Measurements from ENCODE around the gene CGREF1. TPM values are rescaled to one million over a fixed set of nuclear protein-coding genes. Genes with fewer than 3 reads are reported as not detected.

Gene CGREF1
- total RNA-seq, 2 experiments from 2014 or later, result not detected

- H3K9me3 ChIP-seq (ENCODE audit: low read length), result no peaks in the 10 kb centered on the region
- H3K4me2 ChIP-seq (ENCODE audit: low read length), result no peak overlapping the region
- no peak overlapping the region for H3K27ac ChIP-seq (ENCODE audit: low read depth, low read length, poor library complexity, severe bottlenecking)
- ChIA-PET POLR2A (interaction anchor here (0.5 kb wide), 1 partner anchor 24 kb away, joined by 3 read pairs; no protein-coding TSS in a partner anchor), CTCF (ENCODE audit: unreplicated experiment) (interaction anchor here (0.6 kb wide), 1 partner anchor 1280 kb away, joined by 3 read pairs; no protein-coding TSS in a partner anchor)
- intact Hi-C loops (cut with micrococcal nuclease; ENCODE audit: unreplicated experiment), result no loop called here
- TF ChIP-seq EZH2phosphoT487 (IDR thresholded peaks at IDR 0.05; ENCODE audit: borderline replicate concordance, low read depth, low read length) (no peak), CTCF (conservative IDR thresholded peaks at IDR 0.05; ENCODE audit: low read length) (no peak)
- BruUV-seq (replicated peaks), result no TSS peak
- peaks cover 51% of the 10 kb centered on the region for H3K36me3 ChIP-seq (ENCODE audit: insufficient read depth, low read length)
- H3K4me1 ChIP-seq (ENCODE audit: insufficient read depth, low read length, poor library complexity, severe bottlenecking), result peaks cover 7% of the 10 kb centered on the region
- no peaks in the 10 kb centered on the region for H3K9me2 ChIP-seq (ENCODE audit: insufficient read depth, low read length)
- no peak overlapping the region for H3K4me3 ChIP-seq (ENCODE audit: low read depth, low read length, poor library complexity, severe bottlenecking)
- H2AFZ ChIP-seq (ENCODE audit: low read length), result no peak overlapping the region
- DNase-seq (ENCODE audit: low spot score), result no peak
- H3K79me2 ChIP-seq (ENCODE audit: insufficient read depth, low read depth, low read length), result peaks cover 7% of the 10 kb centered on the region; the same call in 1 of the 2 replicates
- no peaks in the 10 kb centered on the region; the same call in 1 of the 2 replicates for H4K20me1 ChIP-seq (ENCODE audit: insufficient read depth, low read length)
Observed at GRCh38 chr2:27127883-27128667, 9.1 kb upstream of the CGREF1 start.

GRCh38 chr2:27126252-27126710 is 7.4 kb upstream of the CGREF1 start:
- Histone ChIP-seq H3K4me1 (ENCODE audit: insufficient read depth, low read length, poor library complexity, severe bottlenecking) (no peaks in the 10 kb centered on the region), H3K79me2 (ENCODE audit: insufficient read depth, low read depth, low read length) (no peaks in the 10 kb centered on the region), H3K4me3 (ENCODE audit: low read depth, low read length, poor library complexity, severe bottlenecking) (no peak overlapping the region), H3K27ac (ENCODE audit: low read depth, low read length, poor library complexity, severe bottlenecking) (no peak overlapping the region), H3K9me2 (ENCODE audit: insufficient read depth, low read length) (no peaks in the 10 kb centered on the region), H3K36me3 (ENCODE audit: insufficient read depth, low read length) (peaks cover 33% of the 10 kb centered on the region), H3K9me3 (ENCODE audit: low read length) (no peaks in the 10 kb centered on the region), H3K4me2 (ENCODE audit: low read length) (no peak overlapping the region), H4K20me1 (ENCODE audit: insufficient read depth, low read length) (no peaks in the 10 kb centered on the region), H2AFZ (ENCODE audit: low read length) (no peak overlapping the region)
- intact Hi-C loops (cut with micrococcal nuclease; ENCODE audit: unreplicated experiment), result no loop called here
- ChIA-PET POLR2A (interaction anchor here (0.6 to 1.4 kb wide), 2 partner anchors 20 to 212 kb away, joined by 3 to 6 read pairs; no protein-coding TSS in a partner anchor), CTCF (ENCODE audit: unreplicated experiment) (no interaction called here)
- TSS peak; percentile 43 for BruUV-seq (replicated peaks)
- DNase-seq (ENCODE audit: low spot score), result no peak
- TF ChIP-seq EZH2phosphoT487 (IDR thresholded peaks at IDR 0.05; ENCODE audit: borderline replicate concordance, low read depth, low read length), result no peak

GRCh38 chr2:27125104-27125503 is 6.2 kb upstream of the CGREF1 start:
- Histone ChIP-seq H3K9me2 (ENCODE audit: insufficient read depth, low read length) (no peaks in the 10 kb centered on the region), H2AFZ (ENCODE audit: low read length) (no peak overlapping the region), H3K4me1 (ENCODE audit: insufficient read depth, low read length, poor library complexity, severe bottlenecking) (no peaks in the 10 kb centered on the region), H4K20me1 (ENCODE audit: insufficient read depth, low read length) (no peaks in the 10 kb centered on the region), H3K36me3 (ENCODE audit: insufficient read depth, low read length) (peaks cover 22% of the 10 kb centered on the region), H3K9me3 (ENCODE audit: low read length) (no peaks in the 10 kb centered on the region), H3K4me2 (ENCODE audit: low read length) (no peak overlapping the region), H3K27ac (ENCODE audit: low read depth, low read length, poor library complexity, severe bottlenecking) (no peak overlapping the region), H3K79me2 (ENCODE audit: insufficient read depth, low read depth, low read length) (no peaks in the 10 kb centered on the region), H3K4me3 (ENCODE audit: low read depth, low read length, poor library complexity, severe bottlenecking) (no peak overlapping the region)
- TF ChIP-seq EZH2phosphoT487 (IDR thresholded peaks at IDR 0.05; ENCODE audit: borderline replicate concordance, low read depth, low read length), result no peak
- no peak for TF ChIP-seq CTCF (conservative IDR thresholded peaks at IDR 0.05; ENCODE audit: low read length)
- no TSS peak for BruUV-seq (replicated peaks)
- no peak for DNase-seq (ENCODE audit: low spot score)
- POLR2A ChIA-PET, result interaction anchor here (0.6 to 1.4 kb wide), 3 partner anchors 10 to 65 kb away, joined by 3 to 6 read pairs (median 3); partner anchors contain the start of gene PREB
- CTCF ChIA-PET (ENCODE audit: unreplicated experiment), result interaction anchor here (1.5 kb wide), 1 partner anchor 8 kb away, joined by 7 read pairs; no protein-coding TSS in a partner anchor
- intact Hi-C loops (cut with micrococcal nuclease; ENCODE audit: unreplicated experiment), result no loop called here
